Stimulated activated CD4-positive, alpha-beta T cell treated with anti-CD3 and anti-CD28 coated beads, TNF-alpha, amount 100 ng/mL, for 24 hours (primary cell): ENCODE data around the gene FAM228B.
A peak's percentile ranks its signal among the peaks of the same experiment; 100 is the strongest.
"Not testable (repeated sequence)": the region's sequence is repeated elsewhere in the genome, so short reads cannot be mapped to it uniquely, and the experiment has no call there.

ENCODE experiments used
- DNase-seq, 3 experiments: peaks; one replicate each; pipeline ENCODE4 v3.0.0-alpha.2; 2020; ENCODE audit warnings: low read depth in 3 of 3

Gene FAM228B

GRCh38 chr2:24158131-24158530 lies 34.9 kb downstream of the FAM228B start:
- DNase-seq: no peak

- no peak for DNase-seq
These were observed 36.4 kb downstream of the FAM228B start for GRCh38 chr2:24159708-24160107.

GRCh38 chr2:24160761-24161160 lies 37.5 kb downstream of the FAM228B start:
- no peak for DNase-seq

GRCh38 chr2:24162494-24162893 lies 39.2 kb downstream of the FAM228B start:
- no peak for DNase-seq

GRCh38 chr2:24163186-24163585 lies 39.9 kb downstream of the FAM228B start:
- no peak for DNase-seq

GRCh38 chr2:24163601-24164000 lies 40.3 kb downstream of the FAM228B start:
- no peak for DNase-seq

GRCh38 chr2:24164416-24164973 lies 41.2 kb downstream of the FAM228B start:
- DNase-seq: peak in 1 of 3 experiments; percentile 39

- no peak for DNase-seq
These were observed 45.8 kb downstream of the FAM228B start for GRCh38 chr2:24169023-24169422.

GRCh38 chr2:24174851-24175277 lies 51.6 kb downstream of the FAM228B start, which contains the start of gene FAM228A:
Gene FAM228A, plus strand, starts transcription at chr2:24175053. Its CDS starts 428 bp downstream, at chr2:24175481.
- no peak for DNase-seq

- DNase-seq: no peak
These were observed 52.4 kb downstream of the FAM228B start for GRCh38 chr2:24175631-24176187.

- no peak for DNase-seq
These were observed 53.1 kb downstream of the FAM228B start for GRCh38 chr2:24176326-24176725.

- no peak for DNase-seq
These were observed 56.4 kb downstream of the FAM228B start for GRCh38 chr2:24179683-24180082.

GRCh38 chr2:24181849-24182248 lies 58.6 kb downstream of the FAM228B start:
- DNase-seq: no peak

- no peak for DNase-seq
These were observed 59.2 kb downstream of the FAM228B start for GRCh38 chr2:24182507-24182906.

- DNase-seq: no peak
These were observed 60.2 kb downstream of the FAM228B start for GRCh38 chr2:24183366-24184069.

- DNase-seq: no peak
These were observed 66.3 kb downstream of the FAM228B start for GRCh38 chr2:24189551-24189950.

- DNase-seq: no peak
These were observed 67.2 kb downstream of the FAM228B start for GRCh38 chr2:24190503-24190902.

- no peak for DNase-seq
These were observed 67.9 kb downstream of the FAM228B start for GRCh38 chr2:24191156-24191555.

GRCh38 chr2:24191848-24192247 lies 68.6 kb downstream of the FAM228B start:
- DNase-seq: no peak

- DNase-seq: not testable (repeated sequence)
These were observed 73.9 kb downstream of the FAM228B start for GRCh38 chr2:24197213-24197612.

- DNase-seq: no peak
These were observed 76.8 kb downstream of the FAM228B start for GRCh38 chr2:24199968-24200590.

GRCh38 chr2:24200799-24201198 lies 77.5 kb downstream of the FAM228B start:
- no peak for DNase-seq
